NCI-H748 (cell line): ENCODE results near the gene TPPP2.

Experiments used
- DNase-seq: peaks from one replicate; lab custom pipeline; 2025; ENCODE audit not compliant: unreplicated experiment; lab: John Stamatoyannopoulos, UW

Gene TPPP2

DNA sequence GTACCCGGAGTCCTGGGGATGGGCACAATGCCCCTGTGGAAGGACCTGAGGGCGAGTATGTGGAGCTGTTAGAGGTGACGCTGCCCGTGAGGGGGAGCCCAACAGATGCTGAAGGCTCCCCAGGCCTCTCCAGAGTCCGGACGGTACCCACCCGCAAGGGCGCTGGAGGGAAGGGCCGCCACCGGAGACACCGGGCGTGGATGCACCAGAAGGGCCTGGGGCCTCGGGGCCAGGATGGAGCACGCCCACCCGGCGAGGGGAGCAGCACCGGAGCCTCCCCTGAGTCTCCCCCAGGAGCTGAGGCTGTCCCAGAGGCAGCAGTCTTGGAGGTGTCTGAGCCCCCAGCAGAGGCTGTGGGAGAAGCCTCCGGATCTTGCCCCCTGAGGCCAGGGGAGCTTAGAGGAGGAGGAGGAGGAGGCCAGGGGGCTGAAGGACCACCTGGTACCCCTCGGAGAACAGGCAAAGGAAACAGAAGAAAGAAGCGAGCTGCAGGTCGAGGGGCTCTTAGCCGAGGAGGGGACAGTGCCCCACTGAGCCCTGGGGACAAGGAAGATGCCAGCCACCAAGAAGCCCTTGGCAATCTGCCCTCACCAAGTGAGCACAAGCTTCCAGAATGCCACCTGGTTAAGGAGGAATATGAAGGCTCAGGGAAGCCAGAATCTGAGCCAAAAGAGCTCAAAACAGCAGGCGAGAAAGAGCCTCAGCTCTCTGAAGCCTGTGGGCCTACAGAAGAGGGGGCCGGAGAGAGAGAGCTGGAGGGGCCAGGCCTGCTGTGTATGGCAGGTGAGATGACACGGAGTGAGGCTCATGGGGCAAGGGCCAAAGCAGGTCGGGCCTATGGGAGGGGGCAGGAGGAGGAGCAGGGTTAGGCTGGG is 44.6 kb downstream of the TPPP2 start:
- DNase-seq: no peak

DNA sequence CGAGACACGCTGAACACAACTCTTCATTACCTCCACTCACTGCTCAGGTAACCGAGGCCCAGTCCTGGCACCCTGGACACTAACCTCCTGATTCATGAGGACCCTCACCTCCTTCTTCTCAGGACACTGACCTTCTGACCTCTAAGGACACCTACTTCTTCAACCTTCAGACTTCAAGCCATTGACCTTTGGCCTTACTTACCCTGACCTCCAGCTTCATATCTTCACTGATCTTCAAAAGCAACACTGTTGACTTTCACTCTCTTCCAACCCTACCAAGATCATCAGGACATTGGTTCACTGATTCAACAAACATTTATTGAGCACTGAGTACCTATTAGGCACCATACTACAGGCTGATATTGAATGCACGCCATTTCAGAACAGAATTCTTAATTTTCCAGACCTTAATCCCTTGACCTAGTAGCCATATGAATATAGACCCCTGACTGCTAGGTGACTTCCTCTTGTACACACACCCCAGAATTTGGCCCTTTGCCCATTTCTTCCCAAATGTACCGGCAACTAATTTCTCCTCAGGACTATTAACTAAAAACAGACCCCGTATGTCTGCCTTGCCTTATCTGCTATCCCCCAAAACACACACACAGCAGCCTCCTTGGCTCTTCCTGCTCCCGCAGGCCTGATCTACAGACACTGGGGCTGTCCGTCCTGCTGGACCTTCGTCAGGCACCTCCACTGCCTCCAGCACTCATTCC is 45.9 kb downstream of the TPPP2 start:
- no peak for DNase-seq

DNA sequence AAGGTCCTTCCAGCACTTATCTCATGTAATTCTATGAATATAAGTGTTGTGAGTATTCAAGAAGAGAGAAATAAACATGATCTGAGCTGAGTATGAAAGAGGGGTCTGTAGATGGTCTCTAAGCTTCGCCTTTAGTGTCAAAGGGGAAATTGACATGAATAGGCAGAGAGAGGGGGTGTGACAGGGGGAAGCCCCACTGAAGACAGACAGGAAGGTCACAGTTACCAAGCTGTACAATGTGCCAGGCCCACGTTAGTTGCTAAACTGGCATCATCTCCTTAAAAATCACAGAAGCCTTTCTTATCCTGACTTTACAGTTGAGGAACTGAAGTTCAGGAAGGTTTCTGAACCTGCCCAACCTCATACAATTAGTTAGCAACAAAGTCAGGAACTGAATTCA is 47.7 kb downstream of the TPPP2 start:
- DNase-seq: no peak

DNA sequence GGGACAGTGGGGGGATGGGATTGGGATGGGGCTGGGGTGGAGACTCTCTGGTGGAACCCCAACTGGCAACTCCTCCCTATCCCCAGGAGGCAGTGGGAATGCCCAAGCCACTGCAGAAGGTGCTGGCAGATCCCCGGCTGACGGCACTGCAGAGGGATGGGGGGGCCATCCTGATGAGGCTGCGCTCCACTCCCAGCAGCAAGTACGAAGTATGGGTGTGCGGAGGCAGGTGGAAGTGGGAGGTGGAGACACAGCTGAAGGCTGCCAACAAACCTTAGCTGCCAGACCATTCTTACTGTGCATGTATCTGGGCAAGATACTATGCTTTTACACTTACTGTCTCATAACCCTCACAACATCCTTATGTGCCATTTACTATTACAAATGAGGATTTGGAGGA is 48.3 kb downstream of the TPPP2 start:
- DNase-seq: no peak

DNA sequence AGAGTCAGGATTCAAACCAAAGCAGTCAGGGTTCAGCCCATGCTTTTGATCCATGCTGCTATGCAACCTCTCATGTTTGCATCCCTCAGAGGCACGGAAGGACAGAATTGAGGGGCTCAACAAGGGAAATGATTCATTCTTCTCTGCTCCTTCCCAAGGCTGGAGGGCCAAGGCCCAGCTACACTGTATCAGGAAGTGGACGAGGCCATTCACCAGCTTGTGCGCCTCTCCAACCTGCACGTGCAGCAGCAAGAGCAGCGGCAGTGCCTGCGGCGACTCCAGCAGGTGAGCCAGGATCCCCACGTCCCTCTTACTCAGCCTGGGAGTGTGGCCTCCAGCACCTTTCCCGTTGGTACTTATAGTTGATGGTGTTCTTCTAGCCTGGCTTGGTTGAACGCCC is 48.7 kb downstream of the TPPP2 start:
- DNase-seq: no peak

DNA sequence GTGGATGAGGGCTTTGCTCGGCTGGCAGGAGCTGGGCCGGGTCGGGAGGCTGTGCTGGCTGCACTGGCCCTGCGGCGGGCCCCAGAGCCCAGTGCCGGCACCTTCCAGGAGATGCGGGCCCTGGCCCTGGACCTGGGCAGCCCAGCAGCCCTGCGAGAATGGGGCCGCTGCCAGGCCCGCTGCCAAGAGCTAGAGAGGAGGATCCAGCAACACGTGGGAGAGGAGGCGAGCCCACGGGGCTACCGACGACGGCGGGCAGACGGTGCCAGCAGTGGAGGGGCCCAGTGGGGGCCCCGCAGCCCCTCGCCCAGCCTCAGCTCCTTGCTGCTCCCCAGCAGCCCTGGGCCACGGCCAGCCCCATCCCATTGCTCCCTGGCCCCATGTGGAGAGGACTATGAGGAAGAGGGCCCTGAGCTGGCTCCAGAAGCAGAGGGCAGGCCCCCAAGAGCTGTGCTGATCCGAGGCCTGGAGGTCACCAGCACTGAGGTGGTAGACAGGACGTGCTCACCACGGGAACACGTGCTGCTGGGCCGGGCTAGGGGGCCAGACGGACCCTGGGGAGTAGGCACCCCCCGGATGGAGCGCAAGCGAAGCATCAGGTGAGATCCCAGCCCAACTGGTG is 51.6 kb downstream of the TPPP2 start:
- no peak for DNase-seq
